HFF-Myc (cell line): ENCODE data around the gene PRKRIP1.
"Not testable (repeated sequence)": the region's sequence is repeated elsewhere in the genome, so short reads cannot be mapped to it uniquely, and the experiment has no call there.

Source experiments
- DNase-seq: peaks from one replicate; pipeline ENCODE4 v3.0.0-alpha.2; 2011; ENCODE audit warnings: low read depth; ENCODE audit errors: extremely low read depth
- H3K4me3 ChIP-seq: replicated peaks from 2 replicates; pipeline ENCODE4 v1.5.1; 2011; ENCODE audit warnings: low read depth, mild to moderate bottlenecking, control low read depth, low read length
- TF ChIP-seq, protein P1 (sequence below): IDR thresholded peaks from 2 replicates; pipeline ENCODE4 v1.5.1; 2012; ENCODE audit warnings: mild to moderate bottlenecking, low read depth, low read length, control low read depth; ENCODE audit errors: missing control alignments

Gene PRKRIP1

DNA sequence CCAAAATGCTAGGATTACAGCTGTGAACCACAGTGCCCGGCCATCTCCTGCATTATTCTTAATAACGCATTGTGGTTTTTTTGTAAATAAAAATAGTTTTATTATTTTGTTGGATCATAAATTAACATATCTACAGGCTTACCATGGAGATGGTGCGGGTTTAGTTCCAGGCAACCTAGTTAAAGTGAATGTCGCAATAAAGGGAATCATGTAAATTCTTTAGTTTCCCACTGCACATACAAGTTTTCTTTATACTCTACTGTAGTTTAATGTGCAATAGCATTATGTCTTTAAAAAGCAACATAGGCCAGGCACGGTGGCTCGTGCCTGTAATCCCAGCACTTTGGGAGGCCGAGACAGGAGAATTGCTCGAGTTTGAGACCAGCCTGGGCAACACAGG lies 2.4 kb downstream of the PRKRIP1 start:
- DNase-seq, result no peak
- TF ChIP-seq, protein P1, sequence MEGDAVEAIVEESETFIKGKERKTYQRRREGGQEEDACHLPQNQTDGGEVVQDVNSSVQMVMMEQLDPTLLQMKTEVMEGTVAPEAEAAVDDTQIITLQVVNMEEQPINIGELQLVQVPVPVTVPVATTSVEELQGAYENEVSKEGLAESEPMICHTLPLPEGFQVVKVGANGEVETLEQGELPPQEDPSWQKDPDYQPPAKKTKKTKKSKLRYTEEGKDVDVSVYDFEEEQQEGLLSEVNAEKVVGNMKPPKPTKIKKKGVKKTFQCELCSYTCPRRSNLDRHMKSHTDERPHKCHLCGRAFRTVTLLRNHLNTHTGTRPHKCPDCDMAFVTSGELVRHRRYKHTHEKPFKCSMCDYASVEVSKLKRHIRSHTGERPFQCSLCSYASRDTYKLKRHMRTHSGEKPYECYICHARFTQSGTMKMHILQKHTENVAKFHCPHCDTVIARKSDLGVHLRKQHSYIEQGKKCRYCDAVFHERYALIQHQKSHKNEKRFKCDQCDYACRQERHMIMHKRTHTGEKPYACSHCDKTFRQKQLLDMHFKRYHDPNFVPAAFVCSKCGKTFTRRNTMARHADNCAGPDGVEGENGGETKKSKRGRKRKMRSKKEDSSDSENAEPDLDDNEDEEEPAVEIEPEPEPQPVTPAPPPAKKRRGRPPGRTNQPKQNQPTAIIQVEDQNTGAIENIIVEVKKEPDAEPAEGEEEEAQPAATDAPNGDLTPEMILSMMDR, result no peak
- no peak overlapping the region for H3K4me3 ChIP-seq

DNA sequence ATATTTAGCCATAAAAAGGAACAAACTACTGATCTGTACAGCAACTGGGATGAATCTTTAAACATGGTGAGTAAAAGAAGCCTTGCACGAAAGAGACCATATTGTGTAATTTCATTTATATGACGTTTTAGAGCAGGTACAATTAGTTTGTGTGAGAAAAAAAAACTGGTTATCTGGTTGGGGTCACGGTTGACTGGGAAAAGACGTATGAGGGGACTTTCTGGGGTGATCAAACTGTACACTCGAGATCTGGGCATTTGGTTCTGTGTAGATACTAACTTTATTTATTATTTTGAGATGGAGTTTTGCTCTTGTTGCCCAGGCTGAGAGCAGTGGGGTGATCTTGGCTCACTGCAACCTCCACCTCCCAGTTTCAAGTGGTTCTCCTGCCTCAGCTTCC lies 4.2 kb downstream of the PRKRIP1 start:
- TF ChIP-seq, protein P1, result no peak
- DNase-seq, result no peak
- H3K4me3 ChIP-seq, result no peak overlapping the region

DNA sequence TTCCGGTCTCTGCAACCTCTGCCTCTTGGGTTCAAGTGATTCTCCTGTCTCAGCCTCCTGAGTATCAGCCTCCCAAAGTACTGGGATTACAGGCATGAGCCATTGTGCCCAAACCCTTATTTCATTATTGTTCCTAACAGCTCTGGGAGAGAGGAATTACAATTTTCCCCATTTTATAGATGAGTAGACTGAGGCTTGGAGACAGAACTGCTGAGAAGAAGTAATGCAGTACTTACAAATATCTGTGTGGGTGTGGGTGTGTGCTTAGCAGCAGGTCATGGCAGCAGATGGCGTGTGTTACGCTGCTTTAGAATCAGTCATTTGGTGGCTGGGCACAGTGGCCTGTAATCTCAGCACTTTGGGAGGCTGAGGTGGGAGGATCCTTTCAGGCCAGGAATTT lies 7.4 kb downstream of the PRKRIP1 start:
- no peak overlapping the region for H3K4me3 ChIP-seq
- DNase-seq, result no peak
- TF ChIP-seq, protein P1, result no peak

DNA sequence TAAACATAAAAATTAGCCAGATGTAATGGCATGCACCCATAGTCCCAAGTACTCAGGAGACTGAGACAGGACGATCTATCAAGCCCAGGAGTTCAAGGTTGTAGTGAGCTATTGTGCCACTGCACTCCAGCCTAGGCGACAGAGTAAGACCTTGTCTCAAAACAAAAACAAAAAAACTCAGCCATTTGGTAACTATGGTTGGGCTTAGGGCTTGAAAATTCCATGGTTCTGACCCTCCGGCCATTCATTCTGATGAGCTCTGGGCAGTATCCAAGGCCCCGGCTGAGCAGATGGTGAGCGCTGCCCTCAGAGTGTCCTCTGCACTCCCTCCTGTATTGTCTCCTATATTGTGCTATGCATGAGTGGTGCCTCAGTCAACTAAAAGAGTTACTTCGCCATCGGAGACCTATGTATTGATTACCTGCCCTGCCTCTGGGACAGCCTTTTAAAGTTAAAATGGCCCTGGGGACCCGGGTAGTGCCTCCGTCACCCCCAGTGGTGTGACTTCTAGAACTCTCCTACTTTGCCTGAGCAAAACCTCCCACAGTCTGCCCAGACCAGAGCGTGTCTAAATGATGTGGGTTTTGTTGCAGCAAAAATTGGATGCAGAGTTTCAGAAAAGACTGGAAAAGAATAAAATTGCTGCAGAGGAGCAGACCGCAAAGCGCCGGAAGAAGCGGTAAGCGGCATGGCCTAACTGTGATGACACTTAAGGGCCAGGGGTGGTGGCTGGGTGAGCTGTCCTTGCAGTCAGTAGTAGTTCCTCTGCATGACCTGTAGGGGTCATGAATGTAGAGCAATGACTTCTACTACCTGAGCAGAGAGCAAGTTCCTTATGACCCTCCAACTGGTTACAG lies 8.1 kb downstream of the PRKRIP1 start:
- no peak for DNase-seq
- TF ChIP-seq, protein P1, result peak; percentile 62
- no peak overlapping the region for H3K4me3 ChIP-seq

DNA sequence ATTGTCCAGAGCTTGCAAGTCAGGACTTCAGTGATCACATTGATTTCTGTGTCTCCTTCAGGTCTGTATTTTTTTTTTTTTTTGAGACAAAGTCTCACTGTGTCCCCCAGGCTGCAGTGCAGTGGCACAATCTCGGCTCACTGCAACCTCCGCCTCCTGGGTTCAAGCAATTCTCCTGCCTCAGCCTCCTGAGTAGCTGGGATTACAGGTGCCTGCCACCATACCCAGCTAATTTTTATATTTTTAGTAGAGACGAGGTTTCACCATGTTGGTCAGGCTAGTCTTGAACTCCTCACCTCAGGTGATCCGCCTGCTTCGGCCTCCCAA lies 8.7 kb downstream of the PRKRIP1 start:
- DNase-seq, H3K4me3 ChIP-seq: not testable (repeated sequence)

DNA sequence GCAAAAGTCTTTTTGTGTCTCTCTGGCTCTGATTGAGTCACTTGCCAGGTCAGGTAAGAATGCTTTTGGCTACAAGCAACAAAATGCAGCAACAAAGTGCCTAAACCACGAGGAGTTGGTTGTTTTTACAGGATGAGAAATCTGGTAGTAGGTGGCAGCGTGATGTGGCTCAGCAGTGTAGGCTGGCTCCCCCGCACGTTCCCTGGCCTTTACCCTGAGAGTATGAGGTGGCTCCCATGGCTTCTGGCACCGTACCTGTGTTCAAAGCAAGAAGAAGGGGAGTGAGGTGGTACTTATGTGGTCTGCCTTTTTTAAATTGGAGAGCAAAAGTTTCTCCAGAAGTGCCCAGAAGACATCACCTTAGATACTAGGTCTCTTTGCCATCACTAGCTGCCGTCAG lies 11.7 kb downstream of the PRKRIP1 start:
- H3K4me3 ChIP-seq, result no peak overlapping the region
- no peak for DNase-seq
- TF ChIP-seq, protein P1, result no peak

DNA sequence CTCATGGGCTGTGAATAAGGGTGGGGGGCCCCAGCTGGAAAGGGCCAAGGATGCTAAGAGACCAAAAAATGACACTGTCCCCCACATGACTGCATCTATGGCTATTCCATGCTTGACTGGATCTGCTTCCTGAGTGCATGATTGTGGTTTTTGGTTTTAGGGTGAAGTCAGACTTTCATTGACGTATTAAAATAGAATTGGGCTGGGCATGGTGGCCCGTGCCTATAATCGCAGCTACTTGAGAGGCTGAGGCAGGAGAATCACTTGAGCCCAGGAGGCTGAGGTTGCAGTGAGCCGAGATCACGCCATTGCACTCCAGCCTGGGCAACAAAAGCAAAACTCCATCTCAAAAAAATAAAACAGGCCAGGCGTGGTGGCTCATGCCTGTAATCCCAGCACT lies 12.4 kb downstream of the PRKRIP1 start:
- not testable (repeated sequence) for H3K4me3 ChIP-seq, DNase-seq

DNA sequence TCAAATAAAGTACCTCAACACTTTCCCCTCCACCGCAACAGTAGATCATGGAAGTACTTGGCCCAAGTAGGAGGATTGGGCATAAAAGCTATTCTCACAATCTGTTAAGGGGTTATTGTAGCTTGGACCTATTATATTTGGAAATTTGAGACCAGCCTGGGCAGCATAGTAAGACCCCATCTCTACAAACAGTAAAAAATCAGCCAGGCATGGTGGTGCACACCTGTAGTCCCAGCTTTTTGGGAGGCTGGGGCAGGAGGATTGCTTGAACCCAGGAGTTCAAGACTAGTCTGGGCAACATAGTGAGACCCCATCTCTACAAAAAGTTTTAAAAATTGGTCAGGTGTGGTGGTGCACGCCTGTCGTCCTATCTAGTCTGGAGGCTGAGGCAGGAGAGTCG lies 13.2 kb downstream of the PRKRIP1 start:
- DNase-seq, result no peak
- TF ChIP-seq, protein P1, result no peak
- H3K4me3 ChIP-seq, result no peak overlapping the region
